ENCODE results near the gene NLGN1.

NLGN1 gene

GRCh38 chr3:173923204-173923603, 525.7 kb downstream of the NLGN1 start:
- no peak for DNase-seq

- DNase-seq: no peak
Measured at GRCh38 chr3:173930251-173930650, 532.7 kb downstream of the NLGN1 start.

GRCh38 chr3:173932624-173933023, 535.1 kb downstream of the NLGN1 start:
- DNase-seq: no peak

GRCh38 chr3:173933113-173933512, 535.6 kb downstream of the NLGN1 start:
- DNase-seq: no peak

GRCh38 chr3:173936316-173936715, 538.8 kb downstream of the NLGN1 start:
- DNase-seq: no peak

- no peak for DNase-seq
Measured at GRCh38 chr3:173938159-173938558, 540.6 kb downstream of the NLGN1 start.

GRCh38 chr3:173938616-173939015, 541.1 kb downstream of the NLGN1 start:
- DNase-seq: no peak

- no peak for DNase-seq
Measured at GRCh38 chr3:173939331-173939730, 541.8 kb downstream of the NLGN1 start.

GRCh38 chr3:173943264-173943663, 545.7 kb downstream of the NLGN1 start:
- DNase-seq: no peak

- no peak for DNase-seq
Measured at GRCh38 chr3:173945170-173945569, 547.6 kb downstream of the NLGN1 start.

- DNase-seq: no peak
Measured at GRCh38 chr3:173945806-173946205, 548.3 kb downstream of the NLGN1 start.

GRCh38 chr3:173954647-173955046, 557.1 kb downstream of the NLGN1 start:
- DNase-seq: no peak

GRCh38 chr3:173957646-173958045, 560.1 kb downstream of the NLGN1 start:
- DNase-seq: no peak

- DNase-seq: no peak
Measured at GRCh38 chr3:173958805-173959204, 561.3 kb downstream of the NLGN1 start.

- DNase-seq: no peak
Measured at GRCh38 chr3:173970281-173970680, 572.7 kb downstream of the NLGN1 start.

- no peak for DNase-seq
Measured at GRCh38 chr3:173976281-173976680, 578.7 kb downstream of the NLGN1 start.

- no peak for DNase-seq
Measured at GRCh38 chr3:173977747-173978146, 580.2 kb downstream of the NLGN1 start.

- no peak for DNase-seq
Measured at GRCh38 chr3:173983343-173983742, 585.8 kb downstream of the NLGN1 start.

- DNase-seq: no peak
Measured at GRCh38 chr3:173986861-173987410, 589.4 kb downstream of the NLGN1 start.

GRCh38 chr3:173988909-173989308, 591.4 kb downstream of the NLGN1 start:
- DNase-seq: no peak

- DNase-seq: no peak
Measured at GRCh38 chr3:173992416-173992815, 594.9 kb downstream of the NLGN1 start.

GRCh38 chr3:173993299-173993698, 595.8 kb downstream of the NLGN1 start:
- no peak for DNase-seq

GRCh38 chr3:174000675-174001074, 603.1 kb downstream of the NLGN1 start:
- no peak for DNase-seq

GRCh38 chr3:174002543-174002942, 605.0 kb downstream of the NLGN1 start:
- DNase-seq: no peak

- no peak for DNase-seq
Measured at GRCh38 chr3:174010907-174011306, 613.4 kb downstream of the NLGN1 start.

- DNase-seq: no peak
Measured at GRCh38 chr3:174016186-174016585, 618.6 kb downstream of the NLGN1 start.

Measured in activated CD4-positive, alpha-beta T cell treated with anti-CD3 and anti-CD28 coated beads, Interleukin-2, Interleukin-6, amounts not matched to agents 100 ng/mL and 50 ng/mL, durations not matched to agents 16 hours and 8 hours (primary cell).